ENCODE results near the gene GHRH. TPM values are rescaled to one million over a fixed set of nuclear protein-coding genes. Genes with fewer than 3 reads are reported as not detected.

GHRH gene
- total RNA-seq, 2 donors from 2014 or later, result not detected

GRCh38 chr20:37298190-37298939 lies 36.8 kb upstream of the GHRH start:
- Histone ChIP-seq H3K27ac (no peak overlapping the region), H3K4me3 (no peak overlapping the region), H3K36me3 (replicated peaks in 1 of 2; ENCODE audit: insufficient read depth in 1 of 2, low read depth in 2 of 2) (peaks cover 0 to 7% of the 10 kb centered on the region in 2 donors), H3K4me1 (peaks cover 57% of the 10 kb centered on the region), H3K27me3 (no peaks in the 10 kb centered on the region), H3K9me3 (no peaks in the 10 kb centered on the region)
- intact Hi-C loops (cut with DNase I), result no loop called here
- WGBS, 2 donors, result 79 to 80% methylated on average over 6 of the region's 6 CpGs
- TF ChIP-seq CTCF (IDR thresholded peaks at IDR 0.05) (no peak), POLR2A (IDR thresholded peaks at IDR 0.05) (no peak)
- DNase-seq (no peak), ATAC-seq (no peak)

- DNase-seq (no peak), ATAC-seq (no peak)
- H3K4me1 ChIP-seq, result peaks cover 50% of the 10 kb centered on the region
- no peaks in the 10 kb centered on the region for H3K27me3 ChIP-seq
- TF ChIP-seq CTCF (IDR thresholded peaks at IDR 0.05) (no peak), POLR2A (IDR thresholded peaks at IDR 0.05) (no peak)
- no peak overlapping the region for H3K4me3 ChIP-seq
- H3K27ac ChIP-seq, result no peak overlapping the region
- peaks cover 0 to 6% of the 10 kb centered on the region in 2 donors for H3K36me3 ChIP-seq (replicated peaks in 1 of 2; ENCODE audit: insufficient read depth in 1 of 2, low read depth in 2 of 2)
- 87 to 95% methylated on average over 13 of the region's 13 CpGs for WGBS, 2 donors
- intact Hi-C loops (cut with DNase I), result no loop called here
- no peaks in the 10 kb centered on the region for H3K9me3 ChIP-seq
Observed at GRCh38 chr20:37297066-37297736, 35.6 kb upstream of the GHRH start.

- H3K27ac ChIP-seq, result no peak overlapping the region
Observed at GRCh38 chr20:37296371-37296770, 34.8 kb upstream of the GHRH start.

GRCh38 chr20:37295595-37295994 lies 34.0 kb upstream of the GHRH start:
- no peak for DNase-seq
- H3K27me3 ChIP-seq, result no peaks in the 10 kb centered on the region
- H3K9me3 ChIP-seq, result no peaks in the 10 kb centered on the region
- peak overlapping the region in 1 of 4 donors; percentile 14 for H3K27ac ChIP-seq
- H3K4me3 ChIP-seq, result no peak overlapping the region
- WGBS, 2 donors, result 64 to 65% methylated on average over 7 of the region's 7 CpGs
- peaks cover 59% of the 10 kb centered on the region for H3K4me1 ChIP-seq
- H3K36me3 ChIP-seq (replicated peaks in 1 of 2; ENCODE audit: insufficient read depth in 1 of 2, low read depth in 2 of 2), result no peaks in the 10 kb centered on the region
- no peak for ATAC-seq
- TF ChIP-seq POLR2A (IDR thresholded peaks at IDR 0.05), result no peak
- no peak for TF ChIP-seq CTCF (IDR thresholded peaks at IDR 0.05)
- intact Hi-C loops (cut with DNase I), result no loop called here

More at GRCh38 chr20:37296371-37296770, 34.8 kb upstream of the GHRH start:
- WGBS, 2 donors, result 41 to 46% methylated on average over 2 of the region's 2 CpGs
- peaks cover 0 to 3% of the 10 kb centered on the region in 2 donors for H3K36me3 ChIP-seq (replicated peaks in 1 of 2; ENCODE audit: insufficient read depth in 1 of 2, low read depth in 2 of 2)
- no peaks in the 10 kb centered on the region for H3K9me3 ChIP-seq
- no peaks in the 10 kb centered on the region for H3K27me3 ChIP-seq
- peaks cover 52% of the 10 kb centered on the region for H3K4me1 ChIP-seq
- TF ChIP-seq CTCF (IDR thresholded peaks at IDR 0.05), result no peak
- TF ChIP-seq POLR2A (IDR thresholded peaks at IDR 0.05), result no peak
- no peak for ATAC-seq
- intact Hi-C loops (cut with DNase I), result no loop called here
- no peak for DNase-seq
- H3K4me3 ChIP-seq, result no peak overlapping the region
